HG02798 (cell line): ENCODE measurements around the gene SH2B3.
"Not testable (repeated sequence)": the region's sequence is repeated elsewhere in the genome, so short reads cannot be mapped to it uniquely, and the experiment has no call there.

Source experiments
- ATAC-seq: cut with Tn5 transposase; IDR thresholded peaks from one replicate; pipeline ENCODE4 v1.9.1; 2021; ENCODE audit warnings: mild to moderate bottlenecking; ENCODE audit not compliant: unreplicated experiment, poor library complexity

Gene SH2B3

GRCh38 chr12:111454311-111454710 lies 48.6 kb downstream of the SH2B3 start:
- ATAC-seq = no peak

- no peak for ATAC-seq
These were observed 49.2 kb downstream of the SH2B3 start for GRCh38 chr12:111454716-111455447.

DNA sequence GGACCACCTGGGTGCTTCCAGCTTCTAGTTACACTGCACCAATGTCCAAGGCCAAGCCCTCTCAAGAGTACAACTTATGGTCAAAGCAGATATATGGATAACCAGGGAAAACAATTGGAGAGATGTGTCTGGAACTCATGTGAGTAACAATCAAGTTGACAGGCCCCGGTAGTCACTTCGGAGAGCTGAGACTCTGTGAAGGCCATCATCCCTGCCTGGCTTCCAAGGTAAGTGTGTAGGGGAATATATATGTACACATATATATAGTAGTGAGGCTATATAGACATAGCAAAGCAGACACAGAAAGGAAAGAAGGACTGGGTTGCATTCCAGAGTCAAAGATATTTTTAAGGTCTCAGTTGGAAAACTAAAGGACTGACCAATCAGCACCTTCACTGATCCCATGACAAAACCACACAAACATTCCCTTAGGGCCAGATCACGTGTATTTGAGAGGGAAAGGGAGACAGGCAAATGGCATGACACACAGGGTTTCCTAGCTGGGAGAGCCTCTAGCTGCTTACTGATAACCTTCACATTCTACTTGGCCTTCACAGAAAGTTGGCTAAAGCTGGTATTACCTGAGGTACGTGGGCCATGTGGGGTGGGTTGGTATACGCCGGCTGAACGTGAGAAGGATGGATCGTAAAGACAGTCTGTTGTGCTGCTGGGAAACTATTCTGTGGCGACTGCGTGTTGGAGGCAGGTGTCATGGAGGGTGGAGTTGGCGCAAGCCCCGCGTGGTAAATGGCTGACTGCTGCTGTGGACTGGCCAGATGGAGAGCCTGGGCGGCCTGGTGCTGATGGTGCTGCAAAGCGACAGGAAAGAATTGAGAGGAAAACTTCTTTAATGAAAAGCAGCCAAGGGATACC lies 50.0 kb downstream of the SH2B3 start:
- no peak for ATAC-seq

GRCh38 chr12:111457071-111457470 lies 51.3 kb downstream of the SH2B3 start:
- ATAC-seq = no peak

DNA sequence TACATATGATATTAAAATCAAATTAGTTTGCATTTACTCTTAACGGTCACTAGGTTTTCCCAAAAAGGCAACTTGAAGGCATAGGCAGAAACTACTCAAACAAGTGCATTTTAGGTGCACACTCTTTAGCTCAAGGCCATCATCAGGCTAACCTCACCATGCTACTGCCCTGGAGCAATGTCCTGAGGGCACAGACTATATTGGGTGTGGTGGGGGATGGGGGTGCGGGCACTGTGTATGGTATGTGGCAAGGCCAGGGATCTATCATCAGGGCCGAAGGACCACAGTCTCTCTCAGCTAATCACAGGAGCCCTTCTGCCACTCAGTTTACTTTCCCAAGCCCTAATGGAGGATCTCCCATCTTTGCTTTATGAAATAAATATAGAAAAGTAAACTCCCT lies 51.9 kb downstream of the SH2B3 start:
- no peak for ATAC-seq

GRCh38 chr12:111458546-111459172 lies 52.9 kb downstream of the SH2B3 start:
- no peak for ATAC-seq

- ATAC-seq = not testable (repeated sequence)
These were observed 54.4 kb downstream of the SH2B3 start for GRCh38 chr12:111460111-111460510.

DNA sequence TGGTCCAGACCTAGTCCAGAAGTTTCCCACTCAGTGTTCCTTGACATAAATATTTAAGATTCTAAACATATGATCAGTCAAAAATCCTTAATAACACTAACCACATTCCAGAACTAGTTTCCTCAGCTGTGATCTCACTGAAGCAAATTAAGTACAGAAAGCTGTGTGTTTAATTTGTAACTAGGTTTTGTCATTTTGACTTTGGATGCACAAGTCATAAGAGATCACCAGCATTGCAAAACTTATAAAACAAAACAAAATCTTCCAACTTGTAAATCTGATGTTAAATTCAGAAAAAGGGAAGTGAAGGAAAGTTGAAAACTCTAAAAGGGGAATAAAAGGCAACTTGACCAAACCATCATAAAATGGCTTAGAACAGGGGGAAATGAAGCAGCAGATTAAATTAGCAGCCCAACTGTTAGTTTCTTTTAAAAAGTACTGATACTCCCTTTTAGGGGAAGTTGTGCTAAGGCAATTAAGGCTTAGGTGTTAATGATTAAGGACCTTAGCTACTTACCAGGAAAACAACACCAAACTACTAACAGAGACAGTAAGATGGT lies 56.6 kb downstream of the SH2B3 start:
- ATAC-seq = no peak

GRCh38 chr12:111467092-111467856 lies 61.6 kb downstream of the SH2B3 start:
- no peak for ATAC-seq

- ATAC-seq = no peak
These were observed 62.1 kb downstream of the SH2B3 start for GRCh38 chr12:111467857-111468241.

- ATAC-seq = no peak
These were observed 63.7 kb downstream of the SH2B3 start for GRCh38 chr12:111469401-111469800.

DNA sequence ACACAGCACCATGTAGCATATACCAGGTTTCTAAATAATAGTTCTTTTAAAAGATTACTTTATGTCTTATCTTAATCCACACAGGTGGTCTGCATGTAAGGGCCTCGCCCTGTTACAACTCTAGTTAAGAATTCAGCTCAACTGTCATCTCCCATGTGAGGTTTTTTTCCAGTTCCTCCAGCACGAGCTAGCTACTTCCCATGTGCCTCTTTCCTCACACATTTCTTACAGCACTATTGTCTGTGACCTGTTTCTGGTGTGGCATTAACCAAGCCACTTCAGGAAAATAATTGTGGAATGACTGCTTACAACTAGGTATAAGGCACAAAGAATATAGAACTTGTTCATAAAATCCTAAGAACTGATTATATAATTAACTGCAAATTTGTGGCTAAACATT lies 65.5 kb downstream of the SH2B3 start:
- no peak for ATAC-seq

GRCh38 chr12:111482462-111482861 lies 76.7 kb downstream of the SH2B3 start:
- no peak for ATAC-seq

DNA sequence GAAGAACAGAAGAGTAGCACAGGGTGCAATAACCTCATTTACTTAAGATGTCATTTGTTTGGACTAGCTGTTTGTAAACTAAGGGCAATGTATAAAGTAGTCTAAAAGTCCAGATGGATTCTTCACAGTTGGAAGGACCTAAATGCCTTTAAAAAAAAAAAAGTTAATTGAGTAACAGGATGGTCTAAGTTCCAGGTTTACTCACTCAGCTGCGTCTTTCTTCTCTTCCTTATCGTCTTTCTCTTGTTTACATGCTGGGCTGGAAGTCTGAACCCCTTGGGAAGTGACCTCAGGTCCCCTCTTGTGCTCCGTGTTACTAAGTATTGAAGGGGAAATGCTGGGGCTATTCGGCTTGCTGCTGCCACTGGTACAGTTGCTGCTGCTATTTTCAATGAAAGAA lies 82.5 kb downstream of the SH2B3 start:
- no peak for ATAC-seq

- no peak for ATAC-seq
These were observed 83.1 kb downstream of the SH2B3 start for GRCh38 chr12:111488798-111489197.

DNA sequence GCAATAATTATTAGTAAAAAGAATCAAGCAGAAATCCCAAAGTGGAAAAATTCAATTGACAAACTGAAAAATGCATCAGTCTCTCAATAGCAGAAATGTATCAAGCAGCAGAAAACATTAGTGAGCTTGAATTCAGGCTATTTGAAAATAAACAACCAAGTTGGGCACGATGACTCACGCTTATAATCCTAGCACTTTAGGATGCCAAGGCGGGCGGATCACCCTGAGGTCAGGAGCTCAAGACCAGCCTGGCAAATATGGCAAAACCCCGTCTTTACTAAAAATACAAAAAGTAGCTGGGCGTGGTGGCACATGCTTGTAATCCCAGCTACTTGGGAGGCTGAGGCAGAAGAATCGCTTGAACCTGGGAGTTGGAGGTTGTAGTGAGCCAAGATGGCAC lies 87.3 kb downstream of the SH2B3 start:
- ATAC-seq = not testable (repeated sequence)

DNA sequence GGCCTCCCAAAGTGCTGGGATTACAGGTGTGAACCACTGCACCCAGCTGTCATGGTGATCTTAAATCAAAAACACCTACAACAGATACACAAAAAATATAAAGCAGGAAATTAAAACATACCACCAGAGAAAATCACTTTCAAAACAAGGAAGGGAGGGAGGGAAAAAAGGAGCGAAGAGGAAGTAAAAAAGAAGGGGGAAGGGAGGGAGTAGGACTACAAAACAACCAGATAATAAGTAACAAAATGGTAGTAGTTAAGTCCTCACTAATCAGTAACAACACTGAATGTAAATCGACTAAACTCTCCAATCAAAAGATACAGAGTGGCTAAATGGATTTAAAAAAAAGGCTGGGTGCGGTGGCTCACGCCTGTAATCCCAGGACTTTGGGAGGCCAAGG lies 89.0 kb downstream of the SH2B3 start:
- no peak for ATAC-seq
